GM18526 (cell line): Measurements from ENCODE around the gene GSTA1.
"Not testable (repeated sequence)": the region's sequence is repeated elsewhere in the genome, so short reads cannot be mapped to it uniquely, and the experiment has no call there.

Source experiments
- POLR2A ChIP-seq: IDR thresholded peaks from 3 replicates; pipeline ENCODE4 v1.6.1; 2011; ENCODE audit not compliant: insufficient read length; ENCODE audit errors: extremely low read depth

GSTA1 gene

DNA sequence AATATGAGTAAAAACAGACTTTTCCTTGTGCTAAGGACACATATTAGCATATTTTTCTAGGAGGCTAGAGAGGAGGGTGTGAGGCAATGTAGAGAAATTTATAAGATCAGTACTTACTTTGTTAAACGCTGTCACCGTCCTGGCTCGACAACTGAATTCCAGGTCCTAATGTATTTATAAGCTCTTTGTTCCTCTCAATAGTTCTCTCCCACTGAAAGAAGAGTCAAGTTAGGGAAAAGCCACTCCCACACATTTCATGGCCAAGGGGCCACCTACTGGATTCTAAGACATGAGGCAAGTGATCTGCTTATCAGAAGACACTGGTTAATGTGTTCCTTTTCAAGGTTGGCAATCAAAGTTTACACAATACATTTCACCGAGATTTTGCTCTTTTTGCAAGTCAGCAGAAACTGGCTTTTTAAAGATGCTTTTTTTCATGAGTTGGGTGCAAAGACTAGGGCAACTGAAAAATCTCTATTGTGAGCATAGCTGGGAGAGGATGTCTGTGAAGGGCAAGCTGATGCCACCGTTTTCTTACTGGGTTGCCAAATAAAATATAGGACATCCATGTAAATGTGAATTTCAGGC lies at the start of gene GSTA1:
TSS of gene GSTA1 (minus strand) at position 149 of the 588 bp plus-strand sequence. CDS start 4,549 bp downstream, outside the sequence.
- not testable (repeated sequence) for TF ChIP-seq POLR2A

DNA sequence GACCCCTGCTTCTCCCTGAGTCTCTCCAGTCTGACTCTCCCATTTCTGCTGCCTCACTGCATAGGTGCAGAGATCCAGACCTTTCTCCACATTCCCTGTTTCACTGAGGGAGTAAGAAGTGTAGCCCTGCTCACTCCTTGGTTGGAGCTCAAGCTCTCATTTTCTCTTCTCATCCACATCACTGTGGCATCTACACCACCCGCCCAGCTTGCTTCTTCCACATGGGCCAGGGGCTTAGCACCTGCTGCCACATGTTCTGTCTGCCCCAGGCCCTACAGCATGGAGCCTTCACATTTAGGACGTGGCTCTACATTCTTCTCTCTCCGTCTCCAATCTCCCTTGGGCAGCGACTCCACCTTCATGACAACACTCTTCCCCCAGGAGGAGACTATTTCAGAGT lies 45.5 kb upstream of the GSTA1 start:
- no peak for TF ChIP-seq POLR2A

DNA sequence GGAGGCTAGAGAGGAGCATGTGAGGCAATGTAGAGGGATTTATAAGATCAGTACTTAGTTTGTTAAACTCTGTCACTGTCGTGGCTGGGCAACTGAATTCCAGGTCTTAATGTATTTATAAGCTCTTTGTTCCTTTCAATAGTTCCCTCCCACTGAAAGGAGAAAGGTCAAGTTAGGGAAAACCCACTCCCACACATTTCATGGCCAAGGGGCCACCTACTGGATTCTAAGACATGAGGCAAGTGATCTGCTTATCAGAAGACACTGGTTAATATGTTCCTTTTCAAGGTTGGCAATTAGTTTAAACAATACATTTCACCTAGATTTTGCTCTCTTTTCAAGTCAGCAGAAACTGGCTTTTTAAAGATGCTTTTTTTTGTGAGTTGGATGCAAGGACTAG lies 42.4 kb upstream of the GSTA1 start:
- TF ChIP-seq POLR2A = no peak

DNA sequence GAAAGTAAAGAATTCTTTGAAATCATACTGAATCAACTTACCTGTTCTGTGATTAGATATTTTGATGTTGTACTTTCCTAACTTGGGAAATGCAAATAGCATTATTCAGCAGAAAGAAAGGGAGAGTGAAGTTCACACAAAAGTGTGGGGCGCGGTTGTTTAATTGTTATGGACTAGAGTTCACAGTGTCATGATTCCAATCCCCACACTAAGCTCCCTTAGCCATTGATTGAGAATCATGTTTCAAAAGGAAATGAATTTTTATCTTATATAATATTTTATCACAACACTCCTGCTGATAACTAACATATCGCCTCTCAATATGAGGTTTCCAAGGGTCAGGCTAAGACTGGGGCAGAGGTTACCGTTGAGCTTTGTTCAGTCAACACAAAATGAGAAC lies 40.0 kb upstream of the GSTA1 start:
- TF ChIP-seq POLR2A = no peak

DNA sequence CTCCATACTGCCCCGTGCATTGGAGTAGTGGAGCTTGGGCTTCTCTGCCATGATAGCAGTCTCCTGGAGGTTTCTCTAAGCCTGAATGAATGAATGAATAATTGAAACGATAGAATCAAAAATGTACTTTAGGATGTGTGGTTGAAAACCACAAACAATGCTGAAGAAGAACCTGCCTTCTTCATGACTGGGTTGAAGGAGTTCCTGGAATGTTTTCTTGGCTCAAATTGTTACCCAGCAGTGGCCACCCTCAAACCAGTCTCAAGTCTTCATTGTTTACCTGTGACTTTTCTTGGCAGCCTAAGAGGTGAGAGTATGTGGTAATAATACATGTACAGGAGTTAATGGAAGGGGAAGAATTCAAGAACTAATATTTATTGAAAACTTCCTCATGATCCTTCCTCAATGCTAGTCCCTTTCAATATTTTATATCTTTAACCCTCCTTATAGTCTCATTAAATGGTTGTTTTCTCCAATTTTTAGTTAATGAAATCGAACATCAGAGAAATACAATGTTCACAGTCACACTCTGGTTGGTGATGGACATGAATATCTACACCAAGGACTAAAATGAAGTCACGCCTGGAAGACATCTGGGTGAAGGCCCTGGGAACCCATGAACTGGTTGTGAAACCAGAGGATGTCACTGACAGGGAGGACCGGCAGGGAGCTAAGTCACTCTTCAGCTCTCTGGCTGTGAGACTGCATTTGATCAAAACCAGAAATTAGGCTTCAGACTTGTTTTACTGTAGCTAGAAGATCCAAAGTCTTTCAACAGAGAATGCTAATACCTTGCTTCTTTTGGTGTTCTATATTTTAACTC lies 37.4 kb upstream of the GSTA1 start, which contains the start of gene GSTA5:
TSS of gene GSTA5 (minus strand) at position 51 of the 823 bp plus-strand sequence.
- no peak for TF ChIP-seq POLR2A

DNA sequence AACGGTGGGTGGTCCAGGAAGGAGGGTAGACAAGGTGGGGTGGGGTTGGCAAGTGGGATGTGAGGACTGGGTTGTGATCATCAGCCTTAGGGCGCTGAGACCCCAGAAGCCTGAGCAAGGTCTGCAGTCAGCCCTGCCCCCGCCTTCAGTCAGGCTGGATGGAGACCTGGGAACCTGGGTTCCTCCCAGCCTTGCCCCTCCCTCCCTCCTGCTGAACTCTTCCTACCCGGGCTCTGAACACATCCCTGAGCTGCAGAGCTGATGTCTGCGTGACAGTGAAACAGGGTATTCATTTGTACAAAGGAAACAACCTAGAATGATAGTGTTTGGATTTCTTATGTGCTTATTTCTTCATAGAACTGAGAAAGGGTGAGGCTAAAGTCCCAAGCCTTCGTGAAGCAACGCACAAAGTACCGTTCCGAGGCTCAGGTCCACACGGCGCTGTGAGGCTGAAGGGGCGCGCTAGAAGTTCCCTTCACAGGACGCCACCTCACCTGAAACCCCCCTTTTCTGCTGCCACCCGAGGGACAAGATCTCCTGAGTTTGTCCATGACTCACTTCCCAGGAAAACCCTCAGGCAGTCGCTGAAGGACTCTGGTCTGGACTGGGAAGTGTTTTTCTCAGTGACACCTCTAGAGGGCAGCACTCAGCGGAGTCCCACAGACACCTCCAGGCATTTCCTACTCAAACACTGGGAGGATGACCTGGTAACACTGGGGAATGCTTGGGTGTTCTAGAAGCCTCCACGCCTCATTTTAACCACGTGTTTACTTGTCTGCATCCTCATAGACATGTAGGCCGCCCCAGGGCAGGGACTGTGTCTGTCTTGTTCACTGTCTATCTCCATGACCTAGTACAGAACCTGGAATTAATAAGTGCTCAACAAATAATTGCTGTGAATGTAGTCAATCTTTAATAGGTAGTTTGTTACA lies 35.8 kb upstream of the GSTA1 start:
- no peak for TF ChIP-seq POLR2A

DNA sequence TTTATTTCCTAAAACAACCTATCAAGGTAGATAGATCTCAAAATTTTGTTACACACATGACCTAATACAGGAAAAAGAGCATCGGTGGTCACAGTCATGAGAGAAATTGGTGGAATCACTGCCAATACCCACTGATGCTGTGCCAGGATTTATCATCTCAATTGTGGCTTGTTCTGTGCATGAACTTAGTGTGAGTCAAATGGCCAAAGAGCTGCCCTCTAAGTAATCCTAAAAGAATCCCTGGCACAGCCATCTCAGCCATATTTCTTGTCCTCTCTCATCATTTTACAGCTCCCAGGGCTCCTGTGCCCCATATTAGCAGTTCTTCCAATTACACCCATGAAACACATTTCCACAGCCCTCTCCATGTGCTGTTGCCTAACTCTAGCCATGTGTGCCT lies 30.9 kb upstream of the GSTA1 start:
- no peak for TF ChIP-seq POLR2A

DNA sequence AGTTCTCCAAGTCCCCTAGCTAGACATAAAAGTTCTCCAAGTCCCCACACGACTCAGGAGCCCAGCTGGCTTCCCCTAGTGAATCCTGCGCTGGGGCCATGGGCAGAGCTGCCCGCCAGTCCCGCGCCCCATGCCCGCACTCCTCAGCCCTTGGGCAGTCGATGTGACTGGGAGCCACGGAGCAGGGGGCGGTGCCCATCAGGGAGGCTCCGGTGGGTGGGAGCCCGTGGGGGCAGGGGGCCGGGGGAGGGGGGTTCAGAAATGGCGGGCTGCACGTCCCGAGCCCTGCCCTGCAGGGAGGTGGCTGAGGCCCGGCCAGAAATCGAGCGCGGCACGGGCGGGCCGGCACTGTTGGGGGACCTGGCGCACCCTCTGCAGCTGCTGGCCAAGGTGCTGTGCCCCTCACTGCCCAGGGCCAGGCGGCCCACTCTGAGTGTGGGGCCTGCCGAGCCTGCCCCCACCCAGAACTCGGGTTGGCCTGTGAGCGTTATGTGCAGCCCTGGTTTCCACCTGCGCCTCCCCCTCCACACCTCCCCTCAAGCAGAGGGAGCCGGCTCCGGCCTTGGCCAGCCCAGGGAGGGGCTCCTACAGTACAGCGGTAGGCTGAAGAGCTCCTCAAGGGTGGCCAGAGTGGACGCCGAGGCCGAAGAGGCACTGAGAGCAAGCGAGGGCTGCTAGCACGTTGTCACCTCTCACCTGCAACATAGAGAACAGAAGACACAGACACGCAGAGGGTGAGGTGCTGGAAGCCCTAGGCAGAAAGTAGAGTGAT lies 25.6 kb upstream of the GSTA1 start:
- no peak for TF ChIP-seq POLR2A

DNA sequence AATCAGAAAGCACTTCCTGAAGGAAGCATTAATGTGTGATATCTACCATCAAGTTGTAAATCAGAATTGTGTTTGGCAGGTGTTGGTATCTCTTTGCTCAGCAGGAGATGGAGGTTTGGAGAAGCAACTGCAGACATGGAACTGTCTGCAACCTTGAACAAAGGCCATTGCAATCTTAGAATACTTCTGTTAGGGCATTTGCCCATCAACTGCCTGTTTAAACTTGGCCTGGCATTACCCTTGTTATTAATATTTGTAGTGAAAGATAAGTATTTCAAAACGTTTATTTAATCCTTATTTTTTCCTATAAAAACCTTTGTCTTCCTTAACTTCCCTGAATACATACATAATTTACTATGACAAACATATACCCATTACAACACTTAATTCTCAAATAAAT lies 22.9 kb upstream of the GSTA1 start:
- no peak for TF ChIP-seq POLR2A

DNA sequence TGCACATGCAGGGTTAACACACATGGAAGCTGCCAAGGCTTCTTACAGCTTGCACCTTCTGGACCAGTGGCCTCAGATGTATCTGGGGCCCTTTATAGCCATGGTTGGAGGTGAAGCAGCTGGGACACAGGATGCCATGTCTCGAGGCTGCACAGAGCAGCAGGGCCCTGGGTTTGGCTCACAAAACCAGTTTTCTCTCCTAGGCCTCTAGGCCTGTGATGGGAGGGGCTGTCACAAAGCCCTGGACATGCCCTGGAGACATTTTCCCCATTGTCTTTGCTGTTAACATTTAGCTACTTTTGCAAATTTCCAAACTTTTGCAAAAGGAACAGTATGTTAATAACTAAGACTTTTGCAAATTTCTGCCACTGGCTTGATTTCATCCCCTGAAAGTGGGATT lies 18.2 kb upstream of the GSTA1 start:
- TF ChIP-seq POLR2A = no peak

DNA sequence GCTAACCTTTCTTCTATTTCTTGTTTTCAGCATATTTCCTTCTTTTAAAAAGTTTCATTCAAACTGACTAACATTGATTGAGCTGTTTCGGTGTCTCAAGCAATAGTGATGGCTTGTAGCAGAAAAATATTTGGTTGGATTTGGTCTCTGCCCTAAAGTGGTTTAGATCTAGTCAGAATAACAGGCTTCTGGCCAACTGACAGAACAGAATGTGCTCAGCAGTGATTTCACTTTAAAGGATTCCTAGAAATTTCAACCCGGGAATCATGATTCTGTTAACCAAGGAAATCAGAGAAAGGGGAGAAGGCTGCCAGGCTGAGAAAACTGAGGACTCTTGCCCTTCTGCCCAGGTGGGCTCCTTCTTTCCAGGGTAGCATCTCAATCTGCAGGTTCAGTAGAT lies 16.6 kb upstream of the GSTA1 start:
- TF ChIP-seq POLR2A = no peak

DNA sequence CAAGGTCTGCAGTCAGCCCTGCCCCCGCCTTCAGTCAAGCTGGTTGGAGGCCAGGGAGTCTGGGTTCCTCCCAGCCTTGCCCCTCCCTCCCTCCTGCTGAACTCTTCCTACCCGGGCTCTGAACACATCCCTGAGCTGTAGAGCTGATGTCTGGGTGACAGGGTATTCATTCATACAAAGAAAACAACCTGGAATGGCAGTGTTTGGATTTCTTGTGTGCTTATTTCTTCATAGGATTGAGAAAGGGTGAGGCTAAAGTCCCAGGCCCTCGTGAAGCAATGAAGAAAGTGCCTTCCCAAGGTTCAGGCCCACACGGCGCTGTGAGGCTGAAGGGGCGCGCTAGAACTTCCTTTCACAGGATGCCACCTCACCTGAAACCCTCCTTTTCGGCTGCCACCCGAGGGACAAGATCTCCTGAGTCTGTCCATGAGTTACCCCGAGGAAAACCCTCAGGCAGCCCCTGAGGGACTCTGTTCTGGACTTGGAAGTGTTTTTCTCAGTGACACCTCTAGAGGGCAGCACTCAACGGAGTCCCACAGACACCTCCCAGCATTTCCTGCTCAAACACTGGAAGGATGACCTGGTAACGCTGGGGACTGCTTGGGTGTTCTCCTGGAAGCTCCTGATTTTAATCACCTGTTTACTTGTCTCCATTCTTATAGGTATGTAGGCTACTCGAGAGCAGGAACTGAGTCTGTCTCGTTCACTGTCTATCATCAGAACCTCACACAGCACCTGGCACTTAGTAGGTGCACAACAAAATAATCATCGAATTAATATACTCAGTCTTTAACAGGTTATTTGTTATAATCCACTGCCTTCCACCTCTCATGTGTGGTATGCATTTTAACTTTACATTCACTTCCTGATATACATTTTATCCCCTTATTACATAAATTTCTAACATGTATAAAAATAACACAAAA lies 11.8 kb upstream of the GSTA1 start:
- no peak for TF ChIP-seq POLR2A

DNA sequence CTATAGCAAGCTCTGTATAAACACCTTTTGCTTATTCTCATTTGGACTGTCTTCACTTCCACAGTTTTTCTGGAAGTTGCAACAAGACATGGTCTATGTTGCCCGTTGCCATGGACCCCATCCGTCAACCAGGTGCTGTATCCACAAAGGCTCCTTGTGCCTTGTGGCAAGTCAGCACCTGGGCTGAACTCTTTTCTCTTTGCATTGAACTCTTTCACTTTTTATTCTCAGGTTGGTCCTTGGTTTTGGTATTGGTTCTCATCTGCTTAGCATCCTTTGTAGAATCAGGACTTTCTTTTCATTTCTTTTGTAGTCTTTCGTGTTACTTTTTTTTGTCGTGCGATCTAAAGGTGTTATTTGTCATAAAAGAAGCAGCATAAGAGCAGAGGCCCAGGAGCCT lies 5.0 kb upstream of the GSTA1 start:
- TF ChIP-seq POLR2A = no peak

DNA sequence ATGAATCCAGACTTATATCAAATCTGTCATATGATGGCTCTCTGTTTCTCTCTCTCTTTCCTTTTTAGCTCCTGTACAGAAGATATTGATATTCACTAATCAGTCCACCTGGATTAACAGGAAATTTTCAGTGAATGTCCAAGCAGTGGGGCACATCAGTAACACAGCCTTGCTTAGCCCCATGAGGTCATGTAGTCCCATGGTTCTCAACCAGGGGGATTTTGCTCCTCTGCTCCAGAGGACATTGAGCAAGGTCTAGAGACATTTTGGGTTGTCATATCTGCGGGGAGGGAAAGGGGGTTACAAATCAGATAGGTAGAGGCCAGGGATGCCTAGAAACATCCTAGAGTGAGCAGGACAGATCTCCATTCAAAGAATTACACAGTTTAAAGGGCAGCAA lies 810 bp downstream of the GSTA1 start:
- no peak for TF ChIP-seq POLR2A
